C4-2B (cell line): ENCODE data around the gene FBXO34.

Experiments
- CTCF ChIP-seq: fragments of 450-650 bp; conservative IDR thresholded peaks from 2 replicates; pipeline ENCODE4 v1.5.1; 2017; ENCODE audit warnings: mild to moderate bottlenecking
- ZFX ChIP-seq: fragments of 450-650 bp; IDR thresholded peaks from 2 replicates; pipeline ENCODE4 v1.6.1; 2017

- TF ChIP-seq CTCF (no peak), ZFX (no peak)
Observed at GRCh38 chr14:55303691-55304145, 32.5 kb downstream of the FBXO34 start.
